Fibroblast of lung (primary cell): ENCODE measurements around the gene TMTC4. TPM values are rescaled to one million over a fixed set of nuclear protein-coding genes. Genes with fewer than 3 reads are reported as not detected.

Experiments used
- DNase-seq, 2 donors: peaks; one replicate each; pipeline versions ENCODE4 v3.0.0 to v3.0.0-alpha.2; 2010; ENCODE audit warnings: low read depth in 2 of 2
- H2AFZ ChIP-seq: 2 replicates; pipeline ENCODE4 v1.5.1; 2012; ENCODE audit warnings: low read length, control low read depth, inconsistent platforms
- H3K27ac ChIP-seq: 2 replicates; pipeline ENCODE4 v1.5.1; 2011; ENCODE audit warnings: low read length, control low read depth; ENCODE audit not compliant: insufficient read depth
- H3K27me3 ChIP-seq: 2 replicates; pipeline ENCODE4 v1.5.1; 2011; ENCODE audit warnings: mild to moderate bottlenecking, low read length; ENCODE audit not compliant: control insufficient read depth, insufficient read depth
- H3K36me3 ChIP-seq: 2 replicates; pipeline ENCODE4 v1.5.1; 2011; ENCODE audit warnings: low read length; ENCODE audit not compliant: control insufficient read depth, insufficient read depth
- H3K4me1 ChIP-seq: 2 replicates; pipeline ENCODE4 v1.5.1; 2011; ENCODE audit warnings: low read length; ENCODE audit not compliant: control insufficient read depth, insufficient read depth; ENCODE audit errors: extremely low read depth
- H3K4me2 ChIP-seq: 2 replicates; pipeline ENCODE4 v1.5.1; 2011; ENCODE audit warnings: low read length, control low read depth; ENCODE audit not compliant: insufficient read depth; ENCODE audit errors: extremely low read depth
- H3K4me3 ChIP-seq, 4 experiments: fragments of 200-600 bp in 1 of 4; sonication (generic) in 1 of 4; replicated peaks in 1 of 4; 2 replicates each; pipeline ENCODE4 v1.5.1; 2011 to 2016; ENCODE audit warnings: low read length in 4 of 4, low read depth in 3 of 4, mild to moderate bottlenecking in 3 of 4, control low read depth in 2 of 4, inconsistent platforms in 1 of 4, mixed read lengths in 1 of 4; ENCODE audit not compliant: insufficient read depth in 1 of 4; ENCODE audit errors: control extremely low read depth in 1 of 4
- H3K79me2 ChIP-seq: 2 replicates; pipeline ENCODE4 v1.5.1; 2012; ENCODE audit warnings: mild to moderate bottlenecking, low read length, inconsistent platforms; ENCODE audit not compliant: control insufficient read depth, insufficient read depth
- H3K9ac ChIP-seq: 2 replicates; pipeline ENCODE4 v1.5.1; 2011; ENCODE audit warnings: mild to moderate bottlenecking, low read length, control low read depth; ENCODE audit not compliant: insufficient read depth
- H3K9me3 ChIP-seq: 2 replicates; pipeline ENCODE4 v1.5.1; 2012; ENCODE audit warnings: low read depth, low read length; ENCODE audit not compliant: control insufficient read depth, insufficient read depth
- H4K20me1 ChIP-seq: 2 replicates; pipeline ENCODE4 v1.5.1; 2011; ENCODE audit warnings: low read length; ENCODE audit not compliant: control insufficient read depth, insufficient read depth; ENCODE audit errors: extremely low read depth
- EZH2 ChIP-seq: IDR thresholded peaks from 2 replicates; pipeline ENCODE4 v1.5.1; 2012; ENCODE audit warnings: low read length, control low read depth, mild to moderate bottlenecking; ENCODE audit errors: missing control alignments
- polyA plus RNA-seq, 2 donors: library from polyadenylated mRNA; depleted of rRNA in 1 of 2; stranded (reverse) in 1 of 2; unstranded in 1 of 2; fragments of >200 nt; gene quantifications; 2 replicates each; pipeline ENCODE4 v1.2.1, GENCODE V29; 2011 to 2012; ENCODE audit warnings: missing spikeins in 1 of 2
- total RNA-seq: library from RNA; depleted of rRNA; stranded (reverse); fragments of >200 nt; gene quantifications from 2 replicates; pipeline ENCODE4 v1.2.1, GENCODE V29; 2014
- TF ChIP-seq, protein P1 (sequence below), 2 donors: IDR thresholded peaks in 1 of 2; conservative IDR thresholded peaks in 1 of 2; 1 replicate in 1 of 2; 2 replicates in 1 of 2; pipeline ENCODE4 v1.5.1; 2011 to 2012; ENCODE audit warnings: low read length in 2 of 2, control low read depth in 1 of 2, inconsistent platforms in 1 of 2, low read depth in 1 of 2, mild to moderate bottlenecking in 1 of 2

Gene TMTC4
- total and polyA plus RNA-seq, 2 donors (not counting 1 experiment from before 2014, with no cell fraction given): 5.5 to 19.5 TPM

- no peak overlapping the region for H3K4me3 ChIP-seq
- no peak for TF ChIP-seq EZH2
- TF ChIP-seq, protein P1, sequence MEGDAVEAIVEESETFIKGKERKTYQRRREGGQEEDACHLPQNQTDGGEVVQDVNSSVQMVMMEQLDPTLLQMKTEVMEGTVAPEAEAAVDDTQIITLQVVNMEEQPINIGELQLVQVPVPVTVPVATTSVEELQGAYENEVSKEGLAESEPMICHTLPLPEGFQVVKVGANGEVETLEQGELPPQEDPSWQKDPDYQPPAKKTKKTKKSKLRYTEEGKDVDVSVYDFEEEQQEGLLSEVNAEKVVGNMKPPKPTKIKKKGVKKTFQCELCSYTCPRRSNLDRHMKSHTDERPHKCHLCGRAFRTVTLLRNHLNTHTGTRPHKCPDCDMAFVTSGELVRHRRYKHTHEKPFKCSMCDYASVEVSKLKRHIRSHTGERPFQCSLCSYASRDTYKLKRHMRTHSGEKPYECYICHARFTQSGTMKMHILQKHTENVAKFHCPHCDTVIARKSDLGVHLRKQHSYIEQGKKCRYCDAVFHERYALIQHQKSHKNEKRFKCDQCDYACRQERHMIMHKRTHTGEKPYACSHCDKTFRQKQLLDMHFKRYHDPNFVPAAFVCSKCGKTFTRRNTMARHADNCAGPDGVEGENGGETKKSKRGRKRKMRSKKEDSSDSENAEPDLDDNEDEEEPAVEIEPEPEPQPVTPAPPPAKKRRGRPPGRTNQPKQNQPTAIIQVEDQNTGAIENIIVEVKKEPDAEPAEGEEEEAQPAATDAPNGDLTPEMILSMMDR (conservative IDR thresholded peaks at IDR 0.05 in 1 of 2, IDR thresholded peaks at IDR 0.05 in 1 of 2; ENCODE audit: low read depth in 1 of 2, low read length in 2 of 2): no peak
- H3K79me2 ChIP-seq: no peaks in the 10 kb centered on the region
- no peaks in the 10 kb centered on the region for H4K20me1 ChIP-seq
- H3K27me3 ChIP-seq: no peaks in the 10 kb centered on the region
- no peak overlapping the region for H2AFZ ChIP-seq
- no peaks in the 10 kb centered on the region for H3K4me1 ChIP-seq
- DNase-seq: no peak
- no peak overlapping the region for H3K9ac ChIP-seq
- H3K27ac ChIP-seq: no peak overlapping the region
- no peaks in the 10 kb centered on the region for H3K9me3 ChIP-seq
- H3K4me2 ChIP-seq: no peak overlapping the region
- H3K36me3 ChIP-seq: no peaks in the 10 kb centered on the region
These were observed 113.5 kb downstream of the TMTC4 start for GRCh38 chr13:100561158-100561499.

GRCh38 chr13:100560498-100561157 lies 114.0 kb downstream of the TMTC4 start:
- Histone ChIP-seq H3K4me3 (no peak overlapping the region), H3K36me3 (no peaks in the 10 kb centered on the region), H2AFZ (no peak overlapping the region), H3K27me3 (no peaks in the 10 kb centered on the region), H3K4me2 (no peak overlapping the region), H3K27ac (no peak overlapping the region), H3K79me2 (no peaks in the 10 kb centered on the region), H3K9ac (no peak overlapping the region), H3K4me1 (no peaks in the 10 kb centered on the region), H4K20me1 (no peaks in the 10 kb centered on the region), H3K9me3 (no peaks in the 10 kb centered on the region)
- no peak for DNase-seq
- TF ChIP-seq, protein P1 (conservative IDR thresholded peaks at IDR 0.05 in 1 of 2, IDR thresholded peaks at IDR 0.05 in 1 of 2; ENCODE audit: low read depth in 1 of 2, low read length in 2 of 2): no peak
- no peak for TF ChIP-seq EZH2

DNA sequence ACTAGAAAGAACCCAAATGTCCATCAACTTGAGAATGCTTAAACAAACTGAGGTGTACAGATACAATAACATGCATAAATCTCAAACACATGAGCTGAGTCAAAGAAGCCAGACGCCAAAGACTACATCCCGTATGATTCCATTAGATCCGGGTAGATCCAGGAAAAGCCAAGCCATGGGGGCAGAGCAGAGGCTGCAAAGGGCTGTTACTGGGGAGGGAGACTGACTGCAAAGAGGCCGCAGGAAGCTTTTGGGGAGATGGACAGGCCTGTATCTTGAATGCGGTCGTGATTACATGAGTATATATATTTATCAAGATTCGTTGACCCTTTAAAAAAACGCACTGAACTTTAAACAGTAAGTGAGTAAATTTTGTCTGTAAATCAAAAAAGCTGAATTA lies 114.7 kb downstream of the TMTC4 start:
- no peaks in the 10 kb centered on the region for H3K79me2 ChIP-seq
- no peak for DNase-seq
- H3K27ac ChIP-seq: no peak overlapping the region
- no peak overlapping the region for H3K4me3 ChIP-seq
- H3K36me3 ChIP-seq: no peaks in the 10 kb centered on the region
- no peaks in the 10 kb centered on the region for H3K4me1 ChIP-seq
- no peak overlapping the region for H3K9ac ChIP-seq
- no peak overlapping the region for H2AFZ ChIP-seq
- no peak for TF ChIP-seq EZH2
- TF ChIP-seq, protein P1 (conservative IDR thresholded peaks at IDR 0.05 in 1 of 2, IDR thresholded peaks at IDR 0.05 in 1 of 2; ENCODE audit: low read depth in 1 of 2, low read length in 2 of 2): no peak
- no peaks in the 10 kb centered on the region for H3K9me3 ChIP-seq
- no peaks in the 10 kb centered on the region for H3K27me3 ChIP-seq
- H3K4me2 ChIP-seq: no peak overlapping the region
- H4K20me1 ChIP-seq: no peaks in the 10 kb centered on the region

Other genes starting within 250 kb of the TMTC4 start
- 3.6 and 6.6 TPM in 2 replicates for gene GGACT, start 86.0 kb downstream of the TMTC4 start, total RNA-seq
- gene GGACT, start 86.0 kb downstream of the TMTC4 start, polyA plus RNA-seq: 2.0 and 2.6 TPM in 2 replicates